ENCODE results near the gene INVS. TPM values are rescaled to one million over a fixed set of nuclear protein-coding genes. Genes with fewer than 3 reads are reported as not detected.

The INVS gene
- polyA plus RNA-seq, 1 of the 3 experiments (the other 2 are of a cell fraction), result 8.1 TPM

DNA sequence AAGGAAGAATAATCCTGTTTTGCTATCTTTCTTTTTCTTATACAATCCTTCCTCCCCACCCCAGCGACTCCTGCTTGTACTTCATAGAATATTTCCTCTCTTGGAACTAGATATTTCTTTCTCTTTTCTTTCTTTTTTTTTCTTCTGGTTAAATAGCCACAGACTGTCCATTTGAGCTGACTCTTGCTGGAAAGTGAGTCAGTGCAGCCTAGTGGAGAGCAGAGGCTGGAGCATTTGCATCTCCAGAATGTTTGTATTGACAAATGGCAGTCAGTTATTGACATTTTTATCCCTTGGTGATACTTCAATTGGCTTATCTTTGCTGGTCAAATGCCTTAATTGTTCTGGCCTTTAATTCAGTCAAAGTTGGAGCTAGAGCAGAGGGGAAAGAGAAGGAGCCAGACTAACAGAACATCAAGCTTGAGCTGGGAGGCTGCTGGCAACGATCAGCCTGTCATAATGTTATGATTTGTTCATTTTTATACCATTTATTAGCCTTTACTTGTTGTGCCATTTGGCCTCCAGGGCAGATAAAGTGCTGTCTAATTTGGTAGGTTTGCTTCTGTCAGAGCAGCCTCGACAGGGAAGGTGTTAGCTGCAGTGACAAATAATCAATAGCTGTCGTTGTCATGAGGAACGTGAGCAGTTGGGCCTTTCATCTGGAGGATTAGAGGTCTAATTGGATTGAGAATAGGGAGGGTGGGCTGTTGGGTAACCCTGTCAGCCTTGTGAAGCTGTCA lies 69.0 kb downstream of the INVS start:
- no peak overlapping the region for H3K27ac ChIP-seq (ENCODE audit: low read depth in 2 of 2, low read length in 1 of 2)
- peaks cover 5 to 16% of the 10 kb centered on the region in 2 experiments for H3K36me3 ChIP-seq (replicated peaks in 1 of 2; ENCODE audit: control insufficient read depth in 1 of 2, insufficient read depth in 2 of 2, low read length in 1 of 2)
- 84% methylated on average over 5 of the region's 5 CpGs for WGBS (ENCODE audit: low lambda C conversion rate)
- no peaks in the 10 kb centered on the region for H3K9me2 ChIP-seq
- CTCF ChIA-PET, result interaction anchor here (0.6 kb wide), 1 partner anchor 274 kb away, joined by 3 read pairs; no protein-coding TSS in a partner anchor
- no peaks in the 10 kb centered on the region for H3K79me2 ChIP-seq (ENCODE audit: insufficient read depth)
- no peaks in the 10 kb centered on the region for H3K9me3 ChIP-seq
- no peak for DNase-seq
- H4K20me1 ChIP-seq (ENCODE audit: insufficient read depth), result no peaks in the 10 kb centered on the region
- H3K27me3 ChIP-seq (ENCODE audit: insufficient read depth), result no peaks in the 10 kb centered on the region
- no peak overlapping the region for H3K4me2 ChIP-seq
- H2AFZ ChIP-seq (ENCODE audit: low read depth), result no peak overlapping the region
- H3F3A ChIP-seq (replicated peaks; ENCODE audit: insufficient read depth), result no peaks in the 10 kb centered on the region
- peak; percentile 37 for TF ChIP-seq RAD21 (IDR thresholded peaks at IDR 0.05; ENCODE audit: low read length)
- TF ChIP-seq, protein P1, sequence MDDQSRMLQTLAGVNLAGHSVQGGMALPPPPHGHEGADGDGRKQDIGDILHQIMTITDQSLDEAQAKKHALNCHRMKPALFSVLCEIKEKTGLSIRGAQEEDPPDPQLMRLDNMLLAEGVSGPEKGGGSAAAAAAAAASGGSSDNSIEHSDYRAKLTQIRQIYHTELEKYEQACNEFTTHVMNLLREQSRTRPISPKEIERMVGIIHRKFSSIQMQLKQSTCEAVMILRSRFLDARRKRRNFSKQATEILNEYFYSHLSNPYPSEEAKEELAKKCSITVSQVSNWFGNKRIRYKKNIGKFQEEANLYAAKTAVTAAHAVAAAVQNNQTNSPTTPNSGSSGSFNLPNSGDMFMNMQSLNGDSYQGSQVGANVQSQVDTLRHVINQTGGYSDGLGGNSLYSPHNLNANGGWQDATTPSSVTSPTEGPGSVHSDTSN (IDR thresholded peaks at IDR 0.05), result no peak
- H3K4me3 ChIP-seq (ENCODE audit: low read depth in 2 of 2, low read length in 1 of 2), result no peak overlapping the region
- POLR2A ChIA-PET, result no interaction called here
- no peak overlapping the region for H3K9ac ChIP-seq
- H3K4me1 ChIP-seq (ENCODE audit: control insufficient read depth in 1 of 2, insufficient read depth in 2 of 2, low read depth in 1 of 2, low read length in 1 of 2), result peaks cover 0 to 5% of the 10 kb centered on the region in 2 experiments; a peak in 2 of 4 replicates

- Histone ChIP-seq H3K4me2 (no peak overlapping the region), H3F3A (replicated peaks; ENCODE audit: insufficient read depth) (no peaks in the 10 kb centered on the region), H4K20me1 (ENCODE audit: insufficient read depth) (no peaks in the 10 kb centered on the region), H3K36me3 (replicated peaks in 1 of 2; ENCODE audit: control insufficient read depth in 1 of 2, insufficient read depth in 2 of 2, low read length in 1 of 2) (peaks cover 5 to 25% of the 10 kb centered on the region in 2 experiments), H3K9me3 (no peaks in the 10 kb centered on the region), H2AFZ (ENCODE audit: low read depth) (no peak overlapping the region), H3K9me2 (no peaks in the 10 kb centered on the region), H3K4me1 (ENCODE audit: control insufficient read depth in 1 of 2, insufficient read depth in 2 of 2, low read depth in 1 of 2, low read length in 1 of 2) (peaks cover 0 to 5% of the 10 kb centered on the region in 2 experiments; a peak in 2 of 4 replicates), H3K27me3 (ENCODE audit: insufficient read depth) (no peaks in the 10 kb centered on the region), H3K27ac (ENCODE audit: low read depth in 2 of 2, low read length in 1 of 2) (no peak overlapping the region), H3K4me3 (ENCODE audit: low read depth in 2 of 2, low read length in 1 of 2) (no peak overlapping the region), H3K9ac (no peak overlapping the region), H3K79me2 (ENCODE audit: insufficient read depth) (no peaks in the 10 kb centered on the region)
- POLR2A ChIA-PET, result no interaction called here
- no peak for DNase-seq
- CTCF ChIA-PET, result interaction anchor here (0.9 kb wide), 1 partner anchor 14 kb away, joined by 3 read pairs; no protein-coding TSS in a partner anchor
- TF ChIP-seq MXI1 (IDR thresholded peaks at IDR 0.05; ENCODE audit: low read depth, low read length) (no peak), MEF2A (IDR thresholded peaks at IDR 0.05; ENCODE audit: borderline replicate concordance, low read depth) (no peak), MAX (IDR thresholded peaks at IDR 0.05; ENCODE audit: low read depth) (no peak), RFX5 (IDR thresholded peaks at IDR 0.05; ENCODE audit: low read length) (no peak), TAF1 (IDR thresholded peaks at IDR 0.05; ENCODE audit: borderline replicate concordance, low read depth, low read length) (no peak), FOSL2 (IDR thresholded peaks at IDR 0.05; ENCODE audit: borderline replicate concordance, low read depth) (no peak), CHD2 (IDR thresholded peaks at IDR 0.05; ENCODE audit: low read length, partially characterized antibody) (no peak), JUND (IDR thresholded peaks at IDR 0.05) (no peak), FOXJ3 (CRISPR knock-in tag; IDR thresholded peaks at IDR 0.05) (no peak), GATA2 (CRISPR knock-in tag; IDR thresholded peaks at IDR 0.05) (no peak), TEAD4 (IDR thresholded peaks at IDR 0.05; ENCODE audit: borderline replicate concordance, insufficient read depth) (no peak), TCF12 (IDR thresholded peaks at IDR 0.05) (no peak), ELF1 (IDR thresholded peaks at IDR 0.05) (no peak), GABPA (IDR thresholded peaks at IDR 0.05; ENCODE audit: low read depth) (no peak), NRF1 (IDR thresholded peaks at IDR 0.05; ENCODE audit: low read depth, low read length) (no peak), YY1 (IDR thresholded peaks at IDR 0.05; ENCODE audit: low read depth) (no peak)
- TF ChIP-seq, protein P2, sequence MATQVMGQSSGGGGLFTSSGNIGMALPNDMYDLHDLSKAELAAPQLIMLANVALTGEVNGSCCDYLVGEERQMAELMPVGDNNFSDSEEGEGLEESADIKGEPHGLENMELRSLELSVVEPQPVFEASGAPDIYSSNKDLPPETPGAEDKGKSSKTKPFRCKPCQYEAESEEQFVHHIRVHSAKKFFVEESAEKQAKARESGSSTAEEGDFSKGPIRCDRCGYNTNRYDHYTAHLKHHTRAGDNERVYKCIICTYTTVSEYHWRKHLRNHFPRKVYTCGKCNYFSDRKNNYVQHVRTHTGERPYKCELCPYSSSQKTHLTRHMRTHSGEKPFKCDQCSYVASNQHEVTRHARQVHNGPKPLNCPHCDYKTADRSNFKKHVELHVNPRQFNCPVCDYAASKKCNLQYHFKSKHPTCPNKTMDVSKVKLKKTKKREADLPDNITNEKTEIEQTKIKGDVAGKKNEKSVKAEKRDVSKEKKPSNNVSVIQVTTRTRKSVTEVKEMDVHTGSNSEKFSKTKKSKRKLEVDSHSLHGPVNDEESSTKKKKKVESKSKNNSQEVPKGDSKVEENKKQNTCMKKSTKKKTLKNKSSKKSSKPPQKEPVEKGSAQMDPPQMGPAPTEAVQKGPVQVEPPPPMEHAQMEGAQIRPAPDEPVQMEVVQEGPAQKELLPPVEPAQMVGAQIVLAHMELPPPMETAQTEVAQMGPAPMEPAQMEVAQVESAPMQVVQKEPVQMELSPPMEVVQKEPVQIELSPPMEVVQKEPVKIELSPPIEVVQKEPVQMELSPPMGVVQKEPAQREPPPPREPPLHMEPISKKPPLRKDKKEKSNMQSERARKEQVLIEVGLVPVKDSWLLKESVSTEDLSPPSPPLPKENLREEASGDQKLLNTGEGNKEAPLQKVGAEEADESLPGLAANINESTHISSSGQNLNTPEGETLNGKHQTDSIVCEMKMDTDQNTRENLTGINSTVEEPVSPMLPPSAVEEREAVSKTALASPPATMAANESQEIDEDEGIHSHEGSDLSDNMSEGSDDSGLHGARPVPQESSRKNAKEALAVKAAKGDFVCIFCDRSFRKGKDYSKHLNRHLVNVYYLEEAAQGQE (IDR thresholded peaks at IDR 0.05; ENCODE audit: low read depth, low read length), result no peak
- TF ChIP-seq, protein P3, sequence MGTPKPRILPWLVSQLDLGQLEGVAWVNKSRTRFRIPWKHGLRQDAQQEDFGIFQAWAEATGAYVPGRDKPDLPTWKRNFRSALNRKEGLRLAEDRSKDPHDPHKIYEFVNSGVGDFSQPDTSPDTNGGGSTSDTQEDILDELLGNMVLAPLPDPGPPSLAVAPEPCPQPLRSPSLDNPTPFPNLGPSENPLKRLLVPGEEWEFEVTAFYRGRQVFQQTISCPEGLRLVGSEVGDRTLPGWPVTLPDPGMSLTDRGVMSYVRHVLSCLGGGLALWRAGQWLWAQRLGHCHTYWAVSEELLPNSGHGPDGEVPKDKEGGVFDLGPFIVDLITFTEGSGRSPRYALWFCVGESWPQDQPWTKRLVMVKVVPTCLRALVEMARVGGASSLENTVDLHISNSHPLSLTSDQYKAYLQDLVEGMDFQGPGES (IDR thresholded peaks at IDR 0.05; ENCODE audit: low read depth, low read length), result no peak
- TF ChIP-seq, protein P4, sequence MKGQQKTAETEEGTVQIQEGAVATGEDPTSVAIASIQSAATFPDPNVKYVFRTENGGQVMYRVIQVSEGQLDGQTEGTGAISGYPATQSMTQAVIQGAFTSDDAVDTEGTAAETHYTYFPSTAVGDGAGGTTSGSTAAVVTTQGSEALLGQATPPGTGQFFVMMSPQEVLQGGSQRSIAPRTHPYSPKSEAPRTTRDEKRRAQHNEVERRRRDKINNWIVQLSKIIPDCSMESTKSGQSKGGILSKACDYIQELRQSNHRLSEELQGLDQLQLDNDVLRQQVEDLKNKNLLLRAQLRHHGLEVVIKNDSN (IDR thresholded peaks at IDR 0.05; ENCODE audit: borderline replicate concordance, low read depth), result no peak
Measured at GRCh38 chr9:100170085-100170484, 71.0 kb downstream of the INVS start.

Measured in SK-N-SH (cell line).